ENCODE results near the gene CAVIN4. TPM values are rescaled to one million over a fixed set of nuclear protein-coding genes. Genes with fewer than 3 reads are reported as not detected.

The CAVIN4 gene
- total RNA-seq, 2 experiments from 2014 or later = 0.68 to 2.3 TPM

DNA sequence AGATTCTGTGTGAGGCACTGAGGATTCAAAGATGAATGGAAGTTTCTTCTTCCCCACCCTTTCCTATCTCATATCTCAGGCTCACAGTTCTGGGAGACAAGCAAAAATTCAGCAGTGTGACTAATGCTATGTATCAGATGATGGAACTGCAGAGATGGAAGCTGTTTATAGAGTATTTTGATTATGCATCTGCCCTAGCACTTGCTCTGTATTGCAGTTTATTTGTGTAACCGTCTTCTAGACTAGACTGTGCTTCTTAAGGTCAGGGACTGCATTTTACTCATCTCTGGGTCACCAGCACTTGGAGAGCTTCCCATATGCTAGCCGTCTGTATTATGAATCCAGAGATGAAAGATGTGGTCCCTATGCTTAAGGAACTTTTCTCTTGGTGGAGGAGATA lies 12.6 kb downstream of the CAVIN4 start:
- H3K4me1 ChIP-seq (ENCODE audit: insufficient read depth, low read length, poor library complexity, severe bottlenecking) = peaks cover 18% of the 10 kb centered on the region
- no peak overlapping the region for H2AFZ ChIP-seq (ENCODE audit: low read length)
- no peaks in the 10 kb centered on the region for H3K36me3 ChIP-seq (ENCODE audit: insufficient read depth, low read length)
- ChIA-PET POLR2A (no interaction called here), CTCF (ENCODE audit: unreplicated experiment) (no interaction called here)
- no peaks in the 10 kb centered on the region for H3K9me3 ChIP-seq (ENCODE audit: low read length)
- no peaks in the 10 kb centered on the region for H3K79me2 ChIP-seq (ENCODE audit: insufficient read depth, low read depth, low read length)
- no peak overlapping the region for H3K4me3 ChIP-seq (ENCODE audit: low read depth, low read length, poor library complexity, severe bottlenecking)
- intact Hi-C loops (cut with micrococcal nuclease; ENCODE audit: unreplicated experiment) = loop anchor here (10.0 kb wide), 4 partner anchors 156 to 1406 kb away; no protein-coding TSS in a partner anchor
- BruUV-seq (replicated peaks) = no TSS peak
- TF ChIP-seq, protein P1, sequence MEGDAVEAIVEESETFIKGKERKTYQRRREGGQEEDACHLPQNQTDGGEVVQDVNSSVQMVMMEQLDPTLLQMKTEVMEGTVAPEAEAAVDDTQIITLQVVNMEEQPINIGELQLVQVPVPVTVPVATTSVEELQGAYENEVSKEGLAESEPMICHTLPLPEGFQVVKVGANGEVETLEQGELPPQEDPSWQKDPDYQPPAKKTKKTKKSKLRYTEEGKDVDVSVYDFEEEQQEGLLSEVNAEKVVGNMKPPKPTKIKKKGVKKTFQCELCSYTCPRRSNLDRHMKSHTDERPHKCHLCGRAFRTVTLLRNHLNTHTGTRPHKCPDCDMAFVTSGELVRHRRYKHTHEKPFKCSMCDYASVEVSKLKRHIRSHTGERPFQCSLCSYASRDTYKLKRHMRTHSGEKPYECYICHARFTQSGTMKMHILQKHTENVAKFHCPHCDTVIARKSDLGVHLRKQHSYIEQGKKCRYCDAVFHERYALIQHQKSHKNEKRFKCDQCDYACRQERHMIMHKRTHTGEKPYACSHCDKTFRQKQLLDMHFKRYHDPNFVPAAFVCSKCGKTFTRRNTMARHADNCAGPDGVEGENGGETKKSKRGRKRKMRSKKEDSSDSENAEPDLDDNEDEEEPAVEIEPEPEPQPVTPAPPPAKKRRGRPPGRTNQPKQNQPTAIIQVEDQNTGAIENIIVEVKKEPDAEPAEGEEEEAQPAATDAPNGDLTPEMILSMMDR (conservative IDR thresholded peaks at IDR 0.05; ENCODE audit: low read length) = no peak
- TF ChIP-seq EZH2phosphoT487 (IDR thresholded peaks at IDR 0.05; ENCODE audit: borderline replicate concordance, low read depth, low read length) = no peak
- H3K4me2 ChIP-seq (ENCODE audit: low read length) = no peak overlapping the region
- H3K27ac ChIP-seq (ENCODE audit: low read depth, low read length, poor library complexity, severe bottlenecking) = no peak overlapping the region
- no peaks in the 10 kb centered on the region for H3K9me2 ChIP-seq (ENCODE audit: insufficient read depth, low read length)
- DNase-seq (ENCODE audit: low spot score) = no peak
- H4K20me1 ChIP-seq (ENCODE audit: insufficient read depth, low read length) = no peaks in the 10 kb centered on the region

DNA sequence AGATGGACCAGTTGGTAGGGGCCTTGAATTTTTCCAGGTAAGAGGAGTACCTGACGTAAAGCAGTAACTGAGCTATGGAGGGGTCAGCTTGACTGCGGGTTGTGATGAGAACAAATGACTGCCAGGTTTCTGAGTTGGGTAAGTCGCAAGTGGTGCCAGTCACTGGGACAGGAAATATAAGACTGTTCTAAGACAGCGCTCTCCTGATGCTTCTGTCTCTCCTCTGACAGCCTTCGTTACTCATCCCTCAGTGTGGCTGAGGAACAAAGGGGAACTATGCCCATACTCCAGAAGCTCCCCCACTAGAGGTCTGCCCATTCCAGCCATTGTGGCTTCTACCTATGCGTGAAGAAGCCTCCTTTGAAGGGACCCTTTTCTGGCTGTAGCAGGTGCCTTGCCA lies 13.3 kb downstream of the CAVIN4 start:
- POLR2A ChIA-PET = no interaction called here
- Histone ChIP-seq H3K36me3 (ENCODE audit: insufficient read depth, low read length) (no peaks in the 10 kb centered on the region), H2AFZ (ENCODE audit: low read length) (no peak overlapping the region), H3K4me2 (ENCODE audit: low read length) (no peak overlapping the region), H3K27ac (ENCODE audit: low read depth, low read length, poor library complexity, severe bottlenecking) (no peak overlapping the region), H3K9me3 (ENCODE audit: low read length) (no peaks in the 10 kb centered on the region), H3K4me1 (ENCODE audit: insufficient read depth, low read length, poor library complexity, severe bottlenecking) (peaks cover 13% of the 10 kb centered on the region), H3K9me2 (ENCODE audit: insufficient read depth, low read length) (no peaks in the 10 kb centered on the region), H3K4me3 (ENCODE audit: low read depth, low read length, poor library complexity, severe bottlenecking) (no peak overlapping the region), H4K20me1 (ENCODE audit: insufficient read depth, low read length) (no peaks in the 10 kb centered on the region), H3K79me2 (ENCODE audit: insufficient read depth, low read depth, low read length) (no peaks in the 10 kb centered on the region)
- CTCF ChIA-PET (ENCODE audit: unreplicated experiment) = no interaction called here
- no peak for DNase-seq (ENCODE audit: low spot score)
- intact Hi-C loops (cut with micrococcal nuclease; ENCODE audit: unreplicated experiment) = loop anchor here (10.0 kb wide), 4 partner anchors 156 to 1406 kb away; no protein-coding TSS in a partner anchor
- BruUV-seq (replicated peaks) = no TSS peak
- TF ChIP-seq EZH2phosphoT487 (IDR thresholded peaks at IDR 0.05; ENCODE audit: borderline replicate concordance, low read depth, low read length) = no peak
- TF ChIP-seq, protein P1 (conservative IDR thresholded peaks at IDR 0.05; ENCODE audit: low read length) = no peak

DNA sequence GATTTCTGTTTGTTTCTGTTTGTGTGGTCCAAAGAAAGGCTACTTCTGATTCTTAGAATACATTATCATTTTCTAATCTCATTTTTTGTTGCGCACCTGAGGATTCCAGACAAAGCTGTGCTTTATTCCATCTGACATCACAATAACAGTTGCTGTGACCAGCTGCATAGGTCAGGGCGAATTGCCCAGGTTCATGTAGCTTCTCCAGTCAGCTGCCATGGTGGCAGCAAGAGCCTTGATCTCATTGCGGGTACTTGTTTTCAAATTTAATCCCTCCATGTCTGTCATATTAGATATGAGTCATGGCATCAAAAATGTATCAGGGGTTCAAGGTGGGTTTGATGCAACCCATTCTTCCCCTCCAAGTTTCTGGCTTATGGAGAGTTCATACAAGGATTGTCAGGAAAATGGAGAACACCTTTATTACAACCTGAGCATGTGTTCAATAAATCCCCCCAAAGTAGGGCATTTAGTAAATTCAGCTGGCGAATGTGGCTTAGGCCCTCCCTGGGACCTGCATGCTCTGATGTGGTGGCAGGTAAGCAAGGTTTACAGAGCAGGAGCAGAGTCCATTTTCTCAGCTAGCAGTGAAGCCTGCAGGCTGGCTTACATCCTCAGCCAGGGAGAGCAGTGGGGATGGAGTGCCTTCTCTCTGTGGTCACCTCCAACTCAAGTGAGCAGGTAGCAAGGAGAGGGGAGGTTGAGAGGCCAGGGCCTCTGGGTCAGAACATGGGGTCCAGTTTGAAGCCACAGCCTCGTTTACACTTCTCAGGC lies 13.9 kb downstream of the CAVIN4 start:
- no peak overlapping the region for H2AFZ ChIP-seq (ENCODE audit: low read length)
- BruUV-seq (replicated peaks) = no TSS peak
- H3K4me1 ChIP-seq (ENCODE audit: insufficient read depth, low read length, poor library complexity, severe bottlenecking) = peaks cover 6% of the 10 kb centered on the region
- no peak overlapping the region for H3K4me2 ChIP-seq (ENCODE audit: low read length)
- H3K36me3 ChIP-seq (ENCODE audit: insufficient read depth, low read length) = no peaks in the 10 kb centered on the region
- ChIA-PET POLR2A (no interaction called here), CTCF (ENCODE audit: unreplicated experiment) (no interaction called here)
- intact Hi-C loops (cut with micrococcal nuclease; ENCODE audit: unreplicated experiment) = loop anchor here (10.0 kb wide), 4 partner anchors 157 to 1407 kb away; no protein-coding TSS in a partner anchor
- H3K9me3 ChIP-seq (ENCODE audit: low read length) = no peaks in the 10 kb centered on the region
- no peak for DNase-seq (ENCODE audit: low spot score)
- no peak overlapping the region for H3K27ac ChIP-seq (ENCODE audit: low read depth, low read length, poor library complexity, severe bottlenecking)
- no peaks in the 10 kb centered on the region for H3K9me2 ChIP-seq (ENCODE audit: insufficient read depth, low read length)
- no peaks in the 10 kb centered on the region for H3K79me2 ChIP-seq (ENCODE audit: insufficient read depth, low read depth, low read length)
- no peak for TF ChIP-seq EZH2phosphoT487 (IDR thresholded peaks at IDR 0.05; ENCODE audit: borderline replicate concordance, low read depth, low read length)
- TF ChIP-seq, protein P1 (conservative IDR thresholded peaks at IDR 0.05; ENCODE audit: low read length) = no peak
- H3K4me3 ChIP-seq (ENCODE audit: low read depth, low read length, poor library complexity, severe bottlenecking) = no peak overlapping the region
- H4K20me1 ChIP-seq (ENCODE audit: insufficient read depth, low read length) = no peaks in the 10 kb centered on the region
